HG02678 (cell line): ENCODE results near the gene LRRC47.

Experiments used
- ATAC-seq: cut with Tn5 transposase; IDR thresholded peaks from one replicate; pipeline ENCODE4 v1.9.1; 2021; ENCODE audit warnings: mild to moderate bottlenecking, moderate library complexity; ENCODE audit not compliant: unreplicated experiment

Gene LRRC47

GRCh38 chr1:3787745-3788605, 8.3 kb downstream of the LRRC47 start:
- ATAC-seq = no peak

- ATAC-seq = no peak
These were observed 9.0 kb downstream of the LRRC47 start for GRCh38 chr1:3787349-3787715.

- no peak for ATAC-seq
These were observed 9.6 kb downstream of the LRRC47 start for GRCh38 chr1:3786468-3787348.

- no peak for ATAC-seq
These were observed 10.7 kb downstream of the LRRC47 start for GRCh38 chr1:3785456-3786157.

GRCh38 chr1:3785045-3785444, 11.3 kb downstream of the LRRC47 start:
- no peak for ATAC-seq

GRCh38 chr1:3783651-3784474, 12.4 kb downstream of the LRRC47 start:
- no peak for ATAC-seq

- ATAC-seq = no peak
These were observed 15.4 kb downstream of the LRRC47 start for GRCh38 chr1:3780901-3781300.

- no peak for ATAC-seq
These were observed 16.3 kb downstream of the LRRC47 start for GRCh38 chr1:3779912-3780416.

- ATAC-seq = no peak
These were observed 16.9 kb downstream of the LRRC47 start for GRCh38 chr1:3779265-3779911.

GRCh38 chr1:3778590-3779264, 17.6 kb downstream of the LRRC47 start:
- ATAC-seq = no peak

- no peak for ATAC-seq
These were observed 18.4 kb downstream of the LRRC47 start for GRCh38 chr1:3777647-3778589.

GRCh38 chr1:3777078-3777547, 19.2 kb downstream of the LRRC47 start:
- ATAC-seq = no peak

GRCh38 chr1:3776231-3776961, 19.9 kb downstream of the LRRC47 start:
- no peak for ATAC-seq

GRCh38 chr1:3775490-3776230, 20.6 kb downstream of the LRRC47 start:
- ATAC-seq = no peak

- ATAC-seq = no peak
These were observed 21.3 kb downstream of the LRRC47 start for GRCh38 chr1:3774946-3775489.

- ATAC-seq = no peak
These were observed 21.9 kb downstream of the LRRC47 start for GRCh38 chr1:3774276-3774945.
